Measurements from ENCODE around the gene NTRK3. TPM values are rescaled to one million over a fixed set of nuclear protein-coding genes. Genes with fewer than 3 reads are reported as not detected.
"Not testable (repeated sequence)": the region's sequence is repeated elsewhere in the genome, so short reads cannot be mapped to it uniquely, and the experiment has no call there.

The NTRK3 gene
- total RNA-seq, 1 experiment from 2014 or later: not detected

DNA sequence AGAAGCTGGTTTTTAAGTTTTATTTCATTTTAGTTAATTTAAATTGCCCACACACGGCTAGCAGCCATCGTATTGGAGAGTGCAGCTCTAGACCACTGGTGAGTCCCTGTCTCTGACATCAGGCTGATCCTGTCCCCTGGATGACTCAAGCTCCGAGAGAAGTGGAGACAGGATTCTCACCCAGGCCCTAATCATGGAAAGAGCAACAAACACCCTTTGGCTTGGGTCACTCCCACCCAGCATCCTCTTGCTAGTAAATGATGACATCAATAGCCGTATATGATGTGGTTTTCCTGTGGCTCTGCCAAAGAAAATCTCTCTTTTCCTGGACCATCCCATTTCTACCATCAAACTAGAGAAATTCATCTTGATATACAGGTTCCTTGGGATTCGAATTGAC lies 182.2 kb downstream of the NTRK3 start:
- intact Hi-C loops (cut with micrococcal nuclease; ENCODE audit: unreplicated experiment): no loop called here
- no TSS peak for BruUV-seq (replicated peaks)
- H3K27me3 Mint-ChIP-seq (ENCODE audit: unreplicated experiment): peaks cover 9% of the 10 kb centered on the region
- no peaks in the 10 kb centered on the region for H3K4me1 Mint-ChIP-seq (ENCODE audit: low read depth, unreplicated experiment)
- peaks cover 3% of the 10 kb centered on the region for H3K9me3 Mint-ChIP-seq (ENCODE audit: low read depth, unreplicated experiment)
- no peak overlapping the region for H3K27ac Mint-ChIP-seq (ENCODE audit: unreplicated experiment)
- TF ChIP-seq, protein P1, sequence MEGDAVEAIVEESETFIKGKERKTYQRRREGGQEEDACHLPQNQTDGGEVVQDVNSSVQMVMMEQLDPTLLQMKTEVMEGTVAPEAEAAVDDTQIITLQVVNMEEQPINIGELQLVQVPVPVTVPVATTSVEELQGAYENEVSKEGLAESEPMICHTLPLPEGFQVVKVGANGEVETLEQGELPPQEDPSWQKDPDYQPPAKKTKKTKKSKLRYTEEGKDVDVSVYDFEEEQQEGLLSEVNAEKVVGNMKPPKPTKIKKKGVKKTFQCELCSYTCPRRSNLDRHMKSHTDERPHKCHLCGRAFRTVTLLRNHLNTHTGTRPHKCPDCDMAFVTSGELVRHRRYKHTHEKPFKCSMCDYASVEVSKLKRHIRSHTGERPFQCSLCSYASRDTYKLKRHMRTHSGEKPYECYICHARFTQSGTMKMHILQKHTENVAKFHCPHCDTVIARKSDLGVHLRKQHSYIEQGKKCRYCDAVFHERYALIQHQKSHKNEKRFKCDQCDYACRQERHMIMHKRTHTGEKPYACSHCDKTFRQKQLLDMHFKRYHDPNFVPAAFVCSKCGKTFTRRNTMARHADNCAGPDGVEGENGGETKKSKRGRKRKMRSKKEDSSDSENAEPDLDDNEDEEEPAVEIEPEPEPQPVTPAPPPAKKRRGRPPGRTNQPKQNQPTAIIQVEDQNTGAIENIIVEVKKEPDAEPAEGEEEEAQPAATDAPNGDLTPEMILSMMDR (IDR thresholded peaks at IDR 0.05; ENCODE audit: unreplicated experiment): no peak
- CTCF ChIA-PET: no interaction called here
- H3K4me3 Mint-ChIP-seq (ENCODE audit: low read depth, unreplicated experiment): no peak overlapping the region
- no peak for DNase-seq
- H3K36me3 Mint-ChIP-seq (ENCODE audit: insufficient read depth, unreplicated experiment): no peaks in the 10 kb centered on the region

DNA sequence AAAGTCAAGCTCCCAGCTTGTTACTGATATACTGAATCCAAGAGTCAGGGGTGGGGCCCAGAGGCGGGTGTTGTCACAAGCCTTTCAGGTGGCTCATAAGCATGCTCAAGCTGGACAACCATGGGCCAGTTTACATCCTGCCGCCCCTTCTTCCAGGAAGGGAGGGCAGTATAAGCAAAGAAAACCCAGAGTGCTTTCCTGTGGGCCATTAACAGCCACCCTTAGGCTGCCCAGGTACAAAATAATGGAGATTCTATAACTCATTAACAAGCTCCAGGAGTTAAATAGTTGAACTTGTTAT lies 183.2 kb downstream of the NTRK3 start:
- Mint-ChIP-seq H3K4me3 (ENCODE audit: low read depth, unreplicated experiment) (no peak overlapping the region), H3K27me3 (ENCODE audit: unreplicated experiment) (peaks cover 19% of the 10 kb centered on the region), H3K27ac (ENCODE audit: unreplicated experiment) (no peak overlapping the region), H3K4me1 (ENCODE audit: low read depth, unreplicated experiment) (no peaks in the 10 kb centered on the region), H3K9me3 (ENCODE audit: low read depth, unreplicated experiment) (peaks cover 7% of the 10 kb centered on the region), H3K36me3 (ENCODE audit: insufficient read depth, unreplicated experiment) (no peaks in the 10 kb centered on the region)
- TF ChIP-seq, protein P1 (IDR thresholded peaks at IDR 0.05; ENCODE audit: unreplicated experiment): no peak
- DNase-seq: no peak
- CTCF ChIA-PET: no interaction called here
- intact Hi-C loops (cut with micrococcal nuclease; ENCODE audit: unreplicated experiment): no loop called here
- no TSS peak for BruUV-seq (replicated peaks)

DNA sequence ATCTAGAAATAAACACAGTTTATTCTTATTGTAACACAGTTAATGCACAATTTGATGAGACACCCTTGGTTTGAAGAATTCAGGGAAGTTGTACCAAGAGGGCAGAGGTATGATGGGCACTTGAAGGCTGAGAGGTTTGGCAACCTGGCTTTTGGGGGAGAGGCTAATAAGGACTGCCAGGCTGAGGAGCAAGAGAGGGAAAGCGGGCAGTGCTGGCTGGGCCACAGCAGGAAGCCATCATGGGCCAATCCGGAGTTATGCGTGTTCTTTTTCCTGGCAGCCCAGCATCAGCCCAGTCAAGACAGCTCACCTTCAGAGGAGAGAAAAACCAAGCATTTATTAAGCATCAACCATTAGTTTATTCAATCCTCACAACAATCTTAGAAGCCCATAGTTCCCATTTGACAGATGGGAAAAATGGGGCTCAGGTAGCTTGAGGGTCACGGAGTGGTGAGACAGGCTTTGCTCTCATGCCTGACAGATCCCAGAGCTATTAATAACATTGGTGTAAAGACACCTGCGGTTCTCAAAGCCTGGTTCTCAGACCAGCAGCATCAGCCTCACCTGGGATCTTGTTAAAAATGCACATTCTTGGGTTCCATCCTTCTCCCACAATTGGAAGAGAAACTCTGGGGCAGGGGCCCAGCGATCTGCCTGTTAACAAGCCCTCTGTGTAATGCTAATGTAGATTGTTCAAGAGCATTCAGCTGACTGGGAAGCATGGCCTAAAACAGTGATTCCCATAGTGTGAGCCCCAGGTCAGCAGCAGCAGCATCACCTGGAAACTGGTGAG lies 183.7 kb downstream of the NTRK3 start:
- no peak overlapping the region for H3K4me3 Mint-ChIP-seq (ENCODE audit: low read depth, unreplicated experiment)
- intact Hi-C loops (cut with micrococcal nuclease; ENCODE audit: unreplicated experiment): no loop called here
- DNase-seq: no peak
- peaks cover 22% of the 10 kb centered on the region for H3K27me3 Mint-ChIP-seq (ENCODE audit: unreplicated experiment)
- H3K9me3 Mint-ChIP-seq (ENCODE audit: low read depth, unreplicated experiment): peaks cover 7% of the 10 kb centered on the region
- TF ChIP-seq, protein P1 (IDR thresholded peaks at IDR 0.05; ENCODE audit: unreplicated experiment): no peak
- CTCF ChIA-PET: no interaction called here
- no peak overlapping the region for H3K27ac Mint-ChIP-seq (ENCODE audit: unreplicated experiment)
- H3K36me3 Mint-ChIP-seq (ENCODE audit: insufficient read depth, unreplicated experiment): no peaks in the 10 kb centered on the region
- no TSS peak for BruUV-seq (replicated peaks)
- no peaks in the 10 kb centered on the region for H3K4me1 Mint-ChIP-seq (ENCODE audit: low read depth, unreplicated experiment)

DNA sequence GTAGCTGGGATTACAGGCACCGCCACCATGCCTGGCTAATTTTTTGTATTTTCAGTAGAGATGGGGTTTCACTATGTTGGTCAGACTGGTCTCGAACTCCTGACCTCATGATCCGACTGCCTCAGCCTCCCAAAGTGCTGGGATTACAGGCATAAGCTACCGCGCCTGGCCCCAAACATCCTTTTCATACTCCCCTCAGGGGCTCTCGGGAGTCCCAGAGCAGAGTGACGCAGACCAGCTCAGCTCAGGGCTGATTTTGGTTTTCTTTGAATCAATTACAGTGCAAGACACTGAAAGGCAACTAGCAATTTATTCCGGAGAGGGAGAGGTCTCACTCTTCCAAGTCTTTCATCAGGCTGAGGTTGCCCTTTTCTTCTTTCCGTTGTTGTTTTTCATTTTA lies 184.4 kb downstream of the NTRK3 start:
- BruUV-seq (replicated peaks); H3K4me3 Mint-ChIP-seq (ENCODE audit: low read depth, unreplicated experiment); H3K36me3 Mint-ChIP-seq (ENCODE audit: insufficient read depth, unreplicated experiment); H3K4me1 Mint-ChIP-seq (ENCODE audit: low read depth, unreplicated experiment); H3K9me3 Mint-ChIP-seq (ENCODE audit: low read depth, unreplicated experiment); intact Hi-C loops (cut with micrococcal nuclease; ENCODE audit: unreplicated experiment); CTCF ChIA-PET; DNase-seq; H3K27ac Mint-ChIP-seq (ENCODE audit: unreplicated experiment): not testable (repeated sequence)
- peaks cover 22% of the 10 kb centered on the region for H3K27me3 Mint-ChIP-seq (ENCODE audit: unreplicated experiment)

DNA sequence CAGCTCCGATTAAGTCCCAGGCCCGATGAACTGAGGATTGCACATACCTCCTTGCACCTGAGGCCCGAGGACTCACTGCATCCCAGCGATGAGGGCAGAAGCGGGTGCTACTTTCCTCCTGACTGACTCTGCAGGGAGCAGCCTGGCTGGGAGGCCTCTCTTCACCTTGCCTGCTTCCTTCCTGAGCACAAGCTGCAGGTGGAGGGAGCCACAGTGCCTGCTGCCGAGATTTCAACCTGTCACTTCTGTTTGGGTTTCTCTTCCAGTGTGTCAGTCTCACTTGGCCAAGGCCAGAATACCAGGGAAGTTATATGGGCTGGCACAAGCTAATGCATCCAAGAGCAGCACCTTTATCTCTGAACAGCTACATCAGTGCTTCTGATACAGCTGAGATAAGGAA lies 185.4 kb downstream of the NTRK3 start:
- intact Hi-C loops (cut with micrococcal nuclease; ENCODE audit: unreplicated experiment): no loop called here
- no peaks in the 10 kb centered on the region for H3K36me3 Mint-ChIP-seq (ENCODE audit: insufficient read depth, unreplicated experiment)
- no peak overlapping the region for H3K4me3 Mint-ChIP-seq (ENCODE audit: low read depth, unreplicated experiment)
- H3K9me3 Mint-ChIP-seq (ENCODE audit: low read depth, unreplicated experiment): peaks cover 7% of the 10 kb centered on the region
- no peaks in the 10 kb centered on the region for H3K4me1 Mint-ChIP-seq (ENCODE audit: low read depth, unreplicated experiment)
- CTCF ChIA-PET: no interaction called here
- no peak for DNase-seq
- H3K27ac Mint-ChIP-seq (ENCODE audit: unreplicated experiment): no peak overlapping the region
- peaks cover 22% of the 10 kb centered on the region for H3K27me3 Mint-ChIP-seq (ENCODE audit: unreplicated experiment)
- BruUV-seq (replicated peaks): no TSS peak
- TF ChIP-seq, protein P1 (IDR thresholded peaks at IDR 0.05; ENCODE audit: unreplicated experiment): no peak
